Mononuclear cell (primary cell): Measurements from ENCODE around the gene ZFP90. TPM values are rescaled to one million over a fixed set of nuclear protein-coding genes. Genes with fewer than 3 reads are reported as not detected.

Experiments
- H3K27me3 ChIP-seq: 2 replicates; pipeline ENCODE4 v1.6.0; 2011; ENCODE audit warnings: low read length, control low read depth; ENCODE audit not compliant: insufficient read depth
- H3K4me1 ChIP-seq: 2 replicates; pipeline ENCODE4 v1.5.1; 2011; ENCODE audit warnings: mild to moderate bottlenecking, low read length, control low read depth; ENCODE audit not compliant: insufficient read depth
- H3K4me3 ChIP-seq: 2 replicates; pipeline ENCODE4 v1.5.1; 2011; ENCODE audit warnings: mild to moderate bottlenecking, low read length, moderate library complexity
- H3K9me3 ChIP-seq: 2 replicates; pipeline ENCODE4 v1.5.1; 2011; ENCODE audit warnings: low read depth, mild to moderate bottlenecking, control low read depth, low read length
- total RNA-seq: library from RNA; depleted of rRNA; stranded (reverse); fragments of >200 nt; gene quantifications from one replicate; pipeline ENCODE4 v1.2.3, GENCODE V29; 2012

The ZFP90 gene
- total RNA-seq, 1 donor, result 15.2 TPM

- no peaks in the 10 kb centered on the region for H3K9me3 ChIP-seq
- no peaks in the 10 kb centered on the region for H3K4me1 ChIP-seq
- no peaks in the 10 kb centered on the region for H3K27me3 ChIP-seq
- H3K4me3 ChIP-seq, result no peak overlapping the region
Observed at GRCh38 chr16:68596266-68596665, 57.2 kb downstream of the ZFP90 start.

- Histone ChIP-seq H3K9me3 (no peaks in the 10 kb centered on the region), H3K4me1 (no peaks in the 10 kb centered on the region), H3K4me3 (no peak overlapping the region), H3K27me3 (no peaks in the 10 kb centered on the region)
Observed at GRCh38 chr16:68599586-68599985, 60.5 kb downstream of the ZFP90 start.

- H3K9me3 ChIP-seq, result no peaks in the 10 kb centered on the region
- H3K4me1 ChIP-seq, result no peaks in the 10 kb centered on the region
- H3K27me3 ChIP-seq, result no peaks in the 10 kb centered on the region
- no peak overlapping the region for H3K4me3 ChIP-seq
Observed at GRCh38 chr16:68605746-68606145, 66.7 kb downstream of the ZFP90 start.

GRCh38 chr16:68607443-68607842, 68.4 kb downstream of the ZFP90 start:
- Histone ChIP-seq H3K9me3 (no peaks in the 10 kb centered on the region), H3K4me3 (no peak overlapping the region), H3K27me3 (no peaks in the 10 kb centered on the region), H3K4me1 (no peaks in the 10 kb centered on the region)

DNA sequence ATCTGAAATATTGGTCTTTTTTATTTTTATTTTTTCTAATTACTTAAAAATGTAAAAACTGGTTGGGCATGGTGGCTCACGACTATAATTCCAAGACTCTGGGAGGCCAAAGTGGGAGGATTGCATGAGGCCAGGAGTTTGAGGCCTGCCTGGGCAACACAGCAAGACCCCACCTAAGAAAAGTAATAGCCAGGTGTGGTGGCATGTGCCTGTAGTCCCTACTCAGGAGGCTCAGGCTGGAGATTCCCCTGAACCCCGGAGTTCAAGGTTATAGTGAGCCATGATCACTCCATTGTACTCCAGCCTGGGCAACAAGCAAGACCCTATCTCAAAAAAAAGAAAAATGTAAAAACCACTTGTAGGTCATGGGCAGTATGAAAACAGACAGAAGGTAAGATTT, 69.2 kb downstream of the ZFP90 start:
- no peaks in the 10 kb centered on the region for H3K27me3 ChIP-seq
- H3K9me3 ChIP-seq, result no peaks in the 10 kb centered on the region
- no peak overlapping the region for H3K4me3 ChIP-seq
- no peaks in the 10 kb centered on the region for H3K4me1 ChIP-seq

- no peaks in the 10 kb centered on the region for H3K9me3 ChIP-seq
- no peaks in the 10 kb centered on the region for H3K27me3 ChIP-seq
- H3K4me3 ChIP-seq, result no peak overlapping the region
- H3K4me1 ChIP-seq, result no peaks in the 10 kb centered on the region
Observed at GRCh38 chr16:68612996-68613395, 73.9 kb downstream of the ZFP90 start.

GRCh38 chr16:68617734-68618133, 78.6 kb downstream of the ZFP90 start:
- Histone ChIP-seq H3K9me3 (no peaks in the 10 kb centered on the region), H3K27me3 (no peaks in the 10 kb centered on the region), H3K4me1 (no peaks in the 10 kb centered on the region), H3K4me3 (no peak overlapping the region)

Other genes with a start within 250 kb of the ZFP90 start
- gene SLC7A6OS, start 228.3 kb upstream of the ZFP90 start, total RNA-seq, result 32.3 TPM
- 33.1 TPM for gene PRMT7, start 228.3 kb upstream of the ZFP90 start, total RNA-seq
- gene SMPD3, start 90.8 kb upstream of the ZFP90 start, total RNA-seq, result 2.6 TPM
- 0.10 TPM for gene CDH3, start 106.0 kb downstream of the ZFP90 start, total RNA-seq
- gene CDH1, start 198.0 kb downstream of the ZFP90 start, total RNA-seq, result 3.7 TPM